ENCODE results near the gene SLIT1. TPM values are rescaled to one million over a fixed set of nuclear protein-coding genes. Genes with fewer than 3 reads are reported as not detected.

Gene SLIT1
- total RNA-seq, 1 donor from 2014 or later, result not detected

DNA sequence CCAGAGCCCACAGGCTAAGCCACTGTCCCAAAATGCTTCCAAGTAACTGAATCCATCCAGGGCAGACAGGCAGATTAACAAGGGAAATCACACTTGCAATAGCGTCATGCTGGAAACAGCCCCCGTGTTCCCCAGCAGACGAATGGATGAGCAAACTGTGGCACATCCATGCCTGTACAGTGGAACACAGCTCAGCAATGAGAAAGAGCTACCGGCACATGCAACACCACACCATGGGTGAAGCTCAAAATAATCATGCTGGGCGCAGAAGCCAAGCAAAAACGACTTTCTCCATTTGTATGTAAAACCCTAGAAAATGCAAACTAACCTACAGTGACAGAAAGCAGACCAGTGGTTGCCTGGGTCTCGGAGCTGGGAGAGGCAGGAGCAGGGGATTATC lies 153.1 kb downstream of the SLIT1 start:
- no peaks in the 10 kb centered on the region for H3K27me3 ChIP-seq
- intact Hi-C loops (cut with DNase I), result no loop called here
- no peak for DNase-seq (ENCODE audit: low spot score in 2 of 2)
- H3K4me1 ChIP-seq, result no peaks in the 10 kb centered on the region
- no peaks in the 10 kb centered on the region for H3K36me3 ChIP-seq
- TF ChIP-seq, protein P1, sequence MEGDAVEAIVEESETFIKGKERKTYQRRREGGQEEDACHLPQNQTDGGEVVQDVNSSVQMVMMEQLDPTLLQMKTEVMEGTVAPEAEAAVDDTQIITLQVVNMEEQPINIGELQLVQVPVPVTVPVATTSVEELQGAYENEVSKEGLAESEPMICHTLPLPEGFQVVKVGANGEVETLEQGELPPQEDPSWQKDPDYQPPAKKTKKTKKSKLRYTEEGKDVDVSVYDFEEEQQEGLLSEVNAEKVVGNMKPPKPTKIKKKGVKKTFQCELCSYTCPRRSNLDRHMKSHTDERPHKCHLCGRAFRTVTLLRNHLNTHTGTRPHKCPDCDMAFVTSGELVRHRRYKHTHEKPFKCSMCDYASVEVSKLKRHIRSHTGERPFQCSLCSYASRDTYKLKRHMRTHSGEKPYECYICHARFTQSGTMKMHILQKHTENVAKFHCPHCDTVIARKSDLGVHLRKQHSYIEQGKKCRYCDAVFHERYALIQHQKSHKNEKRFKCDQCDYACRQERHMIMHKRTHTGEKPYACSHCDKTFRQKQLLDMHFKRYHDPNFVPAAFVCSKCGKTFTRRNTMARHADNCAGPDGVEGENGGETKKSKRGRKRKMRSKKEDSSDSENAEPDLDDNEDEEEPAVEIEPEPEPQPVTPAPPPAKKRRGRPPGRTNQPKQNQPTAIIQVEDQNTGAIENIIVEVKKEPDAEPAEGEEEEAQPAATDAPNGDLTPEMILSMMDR (IDR thresholded peaks at IDR 0.05), result no peak
- no peak overlapping the region for H3K27ac ChIP-seq
- no peaks in the 10 kb centered on the region for H3K9me3 ChIP-seq
- H3K4me3 ChIP-seq, result no peak overlapping the region

DNA sequence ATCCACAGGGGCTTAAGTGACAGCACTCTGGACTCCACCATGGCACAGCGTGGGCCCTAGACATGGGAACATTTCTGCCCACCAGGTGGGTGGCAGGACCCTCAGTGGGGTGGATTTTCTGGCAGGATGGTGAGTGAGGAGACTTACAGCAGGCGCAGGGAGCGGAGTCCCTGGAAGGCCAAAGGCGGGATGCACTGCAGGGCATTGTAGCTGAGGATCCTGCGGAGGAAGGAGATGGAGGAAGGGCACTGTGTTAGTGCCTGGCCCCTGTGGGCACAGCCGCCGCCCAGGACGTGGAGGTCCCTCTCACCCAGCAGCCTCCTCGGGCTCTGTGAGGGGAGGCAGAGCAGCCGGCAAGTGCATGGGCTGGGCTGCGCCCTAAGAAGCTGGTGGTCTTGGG lies 154.3 kb downstream of the SLIT1 start:
- no peaks in the 10 kb centered on the region for H3K27me3 ChIP-seq
- intact Hi-C loops (cut with DNase I), result no loop called here
- DNase-seq (ENCODE audit: low spot score in 2 of 2), result no peak
- TF ChIP-seq, protein P1 (IDR thresholded peaks at IDR 0.05), result no peak
- H3K4me3 ChIP-seq, result no peak overlapping the region
- no peaks in the 10 kb centered on the region for H3K9me3 ChIP-seq
- H3K27ac ChIP-seq, result no peak overlapping the region
- H3K4me1 ChIP-seq, result no peaks in the 10 kb centered on the region
- no peaks in the 10 kb centered on the region for H3K36me3 ChIP-seq

DNA sequence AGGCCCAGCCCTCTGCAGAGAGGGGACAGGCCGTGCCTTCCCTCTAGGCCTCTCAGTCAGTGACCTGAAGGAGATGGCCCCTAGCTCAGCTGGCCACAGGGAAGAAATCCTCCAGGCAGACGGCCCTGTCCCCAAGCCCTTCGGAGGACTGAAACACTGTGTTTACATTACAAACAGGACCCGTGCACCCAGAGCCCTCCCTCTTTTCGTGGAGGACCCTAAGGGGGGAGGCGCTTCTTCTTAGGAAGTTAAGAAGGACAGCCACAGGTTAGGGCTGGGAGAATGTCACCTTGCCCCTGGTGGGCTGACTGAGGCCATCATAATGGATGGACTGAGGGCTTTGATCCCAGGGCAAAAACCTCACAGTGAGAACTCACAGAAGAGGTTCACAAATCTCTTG lies 154.9 kb downstream of the SLIT1 start:
- no peak for DNase-seq (ENCODE audit: low spot score in 2 of 2)
- Histone ChIP-seq H3K9me3 (no peaks in the 10 kb centered on the region), H3K36me3 (no peaks in the 10 kb centered on the region), H3K27me3 (no peaks in the 10 kb centered on the region), H3K4me3 (no peak overlapping the region), H3K4me1 (no peaks in the 10 kb centered on the region), H3K27ac (no peak overlapping the region)
- intact Hi-C loops (cut with DNase I), result no loop called here
- TF ChIP-seq, protein P1 (IDR thresholded peaks at IDR 0.05), result no peak

DNA sequence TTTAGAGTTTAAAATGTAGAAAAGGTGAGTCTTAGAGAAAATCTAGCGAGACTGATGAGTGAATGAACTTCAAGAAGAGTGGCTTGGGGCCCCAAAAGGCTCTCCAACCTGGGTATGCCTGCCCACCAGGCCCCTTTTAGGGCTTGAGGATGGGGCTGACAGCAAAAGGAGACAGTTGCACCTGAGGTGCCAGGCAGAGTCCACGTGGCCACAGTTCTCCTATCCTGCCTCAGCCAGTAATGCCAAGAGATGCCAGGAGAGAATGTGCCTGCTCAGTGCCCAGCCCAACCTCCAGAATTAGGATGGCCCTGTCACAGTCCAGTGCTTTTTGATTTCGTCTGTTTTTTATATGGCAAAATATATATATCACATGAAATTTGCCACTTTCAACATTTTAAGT lies 156.5 kb downstream of the SLIT1 start:
- intact Hi-C loops (cut with DNase I), result loop anchor here (10.0 kb wide), 2 partner anchors 616 to 654 kb away; partner anchors contain the start of gene PI4K2A
- no peaks in the 10 kb centered on the region for H3K36me3 ChIP-seq
- TF ChIP-seq, protein P1 (IDR thresholded peaks at IDR 0.05), result no peak
- no peaks in the 10 kb centered on the region for H3K9me3 ChIP-seq
- peaks cover 0 to 9% of the 10 kb centered on the region in 2 donors for H3K4me1 ChIP-seq
- no peaks in the 10 kb centered on the region for H3K27me3 ChIP-seq
- no peak overlapping the region for H3K4me3 ChIP-seq
- DNase-seq (ENCODE audit: low spot score in 2 of 2), result no peak
- H3K27ac ChIP-seq, result no peak overlapping the region

DNA sequence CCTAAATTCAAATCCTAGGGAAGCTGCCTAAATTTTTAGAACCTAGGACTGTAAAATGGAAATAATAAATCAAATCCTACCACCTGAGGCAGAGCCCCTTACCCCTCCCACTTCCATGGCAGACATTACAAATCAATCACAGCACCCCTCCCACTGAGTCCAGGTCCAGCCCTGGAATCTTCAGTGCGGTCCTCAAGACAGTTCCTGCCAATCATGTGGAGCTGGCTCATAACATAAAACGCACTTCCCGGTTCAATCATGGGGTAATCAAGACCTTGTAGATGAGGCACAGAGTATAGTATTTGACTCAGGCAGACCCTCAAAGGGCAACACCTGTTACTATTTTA lies 157.0 kb downstream of the SLIT1 start:
- TF ChIP-seq, protein P1 (IDR thresholded peaks at IDR 0.05), result no peak
- no peak for DNase-seq (ENCODE audit: low spot score in 2 of 2)
- Histone ChIP-seq H3K36me3 (no peaks in the 10 kb centered on the region), H3K27ac (no peak overlapping the region), H3K4me3 (no peak overlapping the region), H3K4me1 (peaks cover 0 to 14% of the 10 kb centered on the region in 2 donors), H3K27me3 (no peaks in the 10 kb centered on the region), H3K9me3 (no peaks in the 10 kb centered on the region)
- intact Hi-C loops (cut with DNase I), result loop anchor here (10.0 kb wide), 2 partner anchors 616 to 654 kb away; partner anchors contain the start of gene PI4K2A
